Common myeloid progenitor, CD34-positive (primary cell): ENCODE results near the gene MYLK4.

Experiments used
- CTCF ChIA-PET: fragments of 350-600 bp; sonication (Branson Sonifier 250); formaldehyde crosslinking; loops from one replicate; lab custom pipeline; 2021; ENCODE audit warnings: antibody characterized with exemption; lab: Charles Lee
- POLR2A ChIA-PET: fragments of 350-600 bp; sonication (Branson Sonifier 250); formaldehyde crosslinking; loops from one replicate; lab custom pipeline; 2021; ENCODE audit warnings: antibody characterized with exemption; lab: Charles Lee
- DNase-seq, 3 donors: peaks; one replicate each; pipeline versions ENCODE4 v3.0.0 to v3.0.0-alpha.2; 2013
- H3K27ac ChIP-seq, 2 experiments: 1 replicate in 1 of 2; 2 replicates in 1 of 2; pipeline ENCODE4 v1.7.0; 2013; ENCODE audit warnings: inconsistent platforms in 2 of 2, low read length in 2 of 2, mild to moderate bottlenecking in 2 of 2, low read depth in 1 of 2, moderate library complexity in 1 of 2; ENCODE audit not compliant: severe bottlenecking in 2 of 2, insufficient read depth in 1 of 2, poor library complexity in 1 of 2
- H3K27me3 ChIP-seq, 5 experiments: replicated peaks in 2 of 5; 1 replicate in 3 of 5; 2 replicates in 2 of 5; pipeline versions ENCODE4 v1.6.1 to v1.7.0; 2013; ENCODE audit warnings: low read length in 4 of 5, mild to moderate bottlenecking in 2 of 5, moderate library complexity in 2 of 5, inconsistent platforms in 1 of 5; ENCODE audit not compliant: insufficient read depth in 5 of 5, control insufficient read depth in 4 of 5
- H3K36me3 ChIP-seq, 4 experiments: 1 replicate in 2 of 4; 2 replicates in 2 of 4; pipeline versions ENCODE4 v1.6.1 to v1.7.0; 2013; ENCODE audit warnings: low read length in 3 of 4, control low read depth in 1 of 4, mild to moderate bottlenecking in 1 of 4; ENCODE audit not compliant: control insufficient read depth in 4 of 4, insufficient read depth in 4 of 4
- H3K4me1 ChIP-seq, 4 experiments: 1 replicate in 3 of 4; 2 replicates in 1 of 4; pipeline versions ENCODE4 v1.6.1 to v1.7.1; 2013; ENCODE audit warnings: low read length in 3 of 4, mild to moderate bottlenecking in 3 of 4, control low read depth in 1 of 4, inconsistent platforms in 1 of 4, moderate library complexity in 1 of 4; ENCODE audit not compliant: control insufficient read depth in 4 of 4, insufficient read depth in 4 of 4; ENCODE audit errors: control extremely low read depth in 1 of 4
- H3K4me3 ChIP-seq, 7 experiments: 1 replicate in 4 of 7; 2 replicates in 3 of 7; pipeline versions ENCODE4 v1.5.1 to v1.7.0; 2013; ENCODE audit warnings: mild to moderate bottlenecking in 7 of 7, low read length in 6 of 7, moderate library complexity in 6 of 7, inconsistent platforms in 2 of 7, low read depth in 2 of 7, control low read depth in 1 of 7; ENCODE audit not compliant: insufficient read depth in 4 of 7, control insufficient read depth in 1 of 7; ENCODE audit errors: extremely low read depth in 1 of 7
- H3K9me3 ChIP-seq, 5 experiments: 1 replicate in 4 of 5; 2 replicates in 1 of 5; pipeline versions ENCODE4 v1.6.1 to v1.7.1; 2013; ENCODE audit warnings: low read length in 4 of 5, mild to moderate bottlenecking in 2 of 5, inconsistent platforms in 1 of 5, low read depth in 1 of 5, moderate library complexity in 1 of 5; ENCODE audit not compliant: control insufficient read depth in 4 of 5, insufficient read depth in 2 of 5; ENCODE audit errors: control extremely low read depth in 1 of 5
- WGBS: methylation state at CpG from one replicate; pipeline ENCODE4 v1.1.5; 2013; ENCODE audit not compliant: insufficient coverage; 5-methylcytosine and 5-hydroxymethylcytosine counted together

The MYLK4 gene

DNA sequence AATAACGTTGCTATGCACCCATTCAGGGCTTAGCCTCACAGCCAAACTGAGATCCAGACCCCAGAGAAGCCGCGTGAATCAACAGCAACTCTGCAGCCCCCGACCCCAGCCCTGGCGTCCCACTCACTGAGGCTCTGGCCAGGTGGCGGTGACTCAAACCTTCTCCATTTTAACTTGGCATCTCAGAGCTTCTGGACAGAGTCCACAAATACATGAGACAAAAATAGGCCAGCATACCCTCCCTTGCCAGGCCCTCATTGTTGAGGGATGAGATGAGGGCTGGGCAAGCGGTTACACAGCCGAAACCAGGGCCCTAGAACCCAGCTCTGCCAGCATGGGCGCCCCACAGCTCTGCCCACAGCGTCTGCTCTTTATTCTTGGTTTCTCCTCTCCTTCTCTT, 118.4 kb downstream of the MYLK4 start:
- Histone ChIP-seq H3K4me3 (no peak overlapping the region), H3K27ac (no peak overlapping the region), H3K36me3 (no peaks in the 10 kb centered on the region), H3K27me3 (peaks cover 0 to 2% (median 0%) of the 10 kb centered on the region in 5 experiments), H3K9me3 (no peaks in the 10 kb centered on the region), H3K4me1 (peaks cover 3 to 19% (median 17%) of the 10 kb centered on the region in 4 experiments)
- WGBS, result 93% methylated on average over 10 of the region's 10 CpGs
- CTCF ChIA-PET, result interaction anchor here (0.8 to 3.2 kb wide), 6 partner anchors 13 to 1036 kb away, joined by 3 to 26 read pairs (median 4); no protein-coding TSS in a partner anchor
- DNase-seq, result no peak
- POLR2A ChIA-PET, result no interaction called here

DNA sequence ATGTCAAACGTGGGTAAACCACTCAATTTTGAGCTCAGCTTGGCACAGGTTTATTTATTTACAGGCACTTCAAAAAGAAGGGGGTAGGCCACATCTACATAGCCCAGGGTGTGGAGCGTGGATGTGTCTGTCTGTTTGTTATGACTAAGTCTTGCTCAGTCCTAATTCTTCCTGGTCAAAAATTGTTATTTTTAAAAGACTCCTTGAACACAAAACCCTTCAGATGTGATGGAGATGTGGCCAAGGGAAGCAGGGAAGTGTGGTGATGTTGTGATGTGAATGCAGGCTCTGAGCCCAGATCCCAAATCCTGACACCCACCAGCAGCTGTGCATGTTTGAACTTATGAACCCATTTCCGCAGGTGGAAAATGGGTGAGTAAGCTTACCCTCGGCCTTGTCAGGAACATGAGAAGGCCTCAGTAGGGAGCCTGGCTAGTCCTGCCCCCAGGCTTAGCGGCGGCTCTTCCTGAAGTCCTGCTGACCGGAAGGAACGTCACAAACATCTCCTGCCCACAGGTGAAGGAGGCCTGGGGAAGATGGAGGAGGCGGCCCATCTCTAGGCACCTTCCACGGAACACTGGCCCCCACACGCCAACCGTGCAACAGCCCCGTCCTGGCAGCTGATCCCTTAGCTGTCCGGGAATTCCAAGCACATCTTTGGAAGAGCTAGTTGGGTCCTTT, 119.7 kb downstream of the MYLK4 start:
- Histone ChIP-seq H3K36me3 (no peaks in the 10 kb centered on the region), H3K4me1 (peaks cover 3 to 19% (median 17%) of the 10 kb centered on the region in 4 experiments), H3K27me3 (peaks cover 0 to 2% (median 0%) of the 10 kb centered on the region in 5 experiments), H3K4me3 (no peak overlapping the region), H3K9me3 (no peaks in the 10 kb centered on the region), H3K27ac (no peak overlapping the region)
- ChIA-PET POLR2A (no interaction called here), CTCF (interaction anchor here (0.9 to 1.0 kb wide), 2 partner anchors 18 to 277 kb away, joined by 3 read pairs; no protein-coding TSS in a partner anchor)
- 89% methylated on average over 12 of the region's 14 CpGs for WGBS
- DNase-seq, result no peak

DNA sequence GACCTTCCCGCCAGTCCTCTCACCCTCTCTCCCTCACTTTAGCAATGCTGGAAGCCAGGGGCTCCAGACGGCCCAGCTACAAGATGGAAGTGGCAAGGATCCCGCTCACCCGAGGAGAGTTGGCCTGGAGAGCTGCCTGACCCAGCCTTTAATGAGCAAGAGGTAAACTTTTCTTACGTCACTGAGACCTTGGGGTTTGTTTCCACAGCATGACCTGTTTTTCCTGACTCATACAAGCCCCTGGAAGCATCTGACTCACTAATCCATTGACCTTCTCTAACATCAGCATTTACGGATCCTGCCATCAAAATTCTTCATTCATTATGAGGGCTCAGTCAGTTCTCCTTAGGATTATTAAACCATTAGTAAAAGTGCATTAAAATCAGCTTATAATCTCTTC, 120.4 kb downstream of the MYLK4 start:
- Histone ChIP-seq H3K4me1 (peaks cover 3 to 19% (median 17%) of the 10 kb centered on the region in 4 experiments), H3K36me3 (no peaks in the 10 kb centered on the region), H3K27ac (no peak overlapping the region), H3K27me3 (peaks cover 0 to 2% (median 0%) of the 10 kb centered on the region in 5 experiments), H3K4me3 (no peak overlapping the region), H3K9me3 (no peaks in the 10 kb centered on the region)
- no peak for DNase-seq
- WGBS, result 95% methylated on average over 3 of the region's 6 CpGs
- CTCF ChIA-PET, result interaction anchor here (0.9 kb wide), 1 partner anchor 276 kb away, joined by 3 read pairs; no protein-coding TSS in a partner anchor
- POLR2A ChIA-PET, result no interaction called here

DNA sequence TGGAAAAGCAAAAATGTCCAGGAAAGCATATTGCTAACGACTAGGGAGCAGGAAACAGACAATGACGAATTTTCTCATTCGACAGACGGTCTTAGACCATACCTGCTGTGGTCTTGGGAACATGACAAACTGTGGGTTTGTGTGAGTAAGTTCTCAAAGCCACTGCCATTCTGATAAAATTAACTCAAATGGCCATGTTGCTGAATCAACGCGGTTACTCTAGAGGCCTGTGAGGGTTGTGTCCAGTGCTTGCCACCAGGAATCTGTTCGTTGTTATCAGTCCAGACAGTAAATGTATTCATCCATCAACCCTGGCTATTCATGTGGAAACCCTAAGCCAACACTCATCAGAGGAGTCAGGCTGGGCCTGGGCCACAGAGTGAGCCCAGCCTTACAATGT, 124.3 kb downstream of the MYLK4 start:
- Histone ChIP-seq H3K4me3 (no peak overlapping the region), H3K36me3 (no peaks in the 10 kb centered on the region), H3K27me3 (no peaks in the 10 kb centered on the region), H3K27ac (no peak overlapping the region), H3K4me1 (peaks cover 0 to 5% (median 5%) of the 10 kb centered on the region in 4 experiments), H3K9me3 (no peaks in the 10 kb centered on the region)
- 91% methylated on average over 7 of the region's 7 CpGs for WGBS
- ChIA-PET CTCF (no interaction called here), POLR2A (no interaction called here)
- DNase-seq, result no peak

DNA sequence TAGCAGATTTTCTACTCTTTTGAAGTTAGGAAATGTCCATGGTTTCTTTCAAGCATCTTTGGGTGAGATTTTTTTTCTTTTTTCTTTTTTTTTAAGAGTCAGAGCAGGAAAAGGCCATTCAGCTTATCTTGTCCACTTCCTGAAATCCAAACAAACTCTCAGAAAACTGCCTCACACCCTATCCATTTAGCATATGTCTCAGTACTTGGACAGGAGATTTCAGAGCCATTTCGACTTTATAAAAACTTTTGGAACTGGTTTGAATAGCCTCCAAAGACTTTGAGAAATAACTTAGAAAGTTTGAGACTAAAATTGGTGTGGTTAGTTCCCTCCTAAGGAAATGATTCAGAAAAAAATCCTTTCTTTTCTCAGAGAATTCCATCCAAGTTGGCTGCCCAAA, 125.1 kb downstream of the MYLK4 start:
- CTCF ChIA-PET, result interaction anchor here (1.1 kb wide), 1 partner anchor 120 kb away, joined by 3 read pairs; no protein-coding TSS in a partner anchor
- Histone ChIP-seq H3K27me3 (peaks cover 0 to 4% (median 0%) of the 10 kb centered on the region in 5 experiments), H3K36me3 (no peaks in the 10 kb centered on the region), H3K4me1 (peaks cover 0 to 5% (median 5%) of the 10 kb centered on the region in 4 experiments), H3K9me3 (no peaks in the 10 kb centered on the region), H3K4me3 (no peak overlapping the region), H3K27ac (no peak overlapping the region)
- 88% methylated on average over 1 of the region's 1 CpG for WGBS
- POLR2A ChIA-PET, result no interaction called here
- no peak for DNase-seq

DNA sequence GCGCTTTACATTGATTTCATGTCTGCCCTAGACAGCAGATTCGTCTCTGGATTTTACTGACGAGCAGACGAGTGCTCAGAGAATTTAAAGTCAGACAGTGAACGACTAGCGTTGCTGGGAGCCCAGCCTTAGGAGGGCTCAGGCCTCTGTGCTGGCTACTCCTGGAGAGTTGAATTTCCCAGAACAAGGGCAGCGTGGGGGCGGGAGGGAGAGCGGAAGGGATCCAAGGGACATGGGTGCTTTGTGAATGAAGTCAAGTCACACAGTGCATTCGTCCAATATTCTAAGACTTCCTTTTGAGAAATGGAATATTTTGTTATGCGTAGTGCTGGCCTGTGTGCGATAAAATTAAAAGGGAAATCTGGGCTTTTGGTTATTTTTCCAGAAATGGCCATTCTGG, 126.5 kb downstream of the MYLK4 start:
- H3K4me3 ChIP-seq, result no peak overlapping the region
- H3K9me3 ChIP-seq, result no peaks in the 10 kb centered on the region
- CTCF ChIA-PET, result interaction anchor here (1.1 kb wide), 1 partner anchor 121 kb away, joined by 3 read pairs; no protein-coding TSS in a partner anchor
- DNase-seq, result no peak
- H3K4me1 ChIP-seq, result peaks cover 0 to under 1% (median under 1%) of the 10 kb centered on the region in 4 experiments
- H3K27ac ChIP-seq, result no peak overlapping the region
- WGBS, result 97% methylated on average over 12 of the region's 12 CpGs
- peaks cover 0 to 4% (median 0%) of the 10 kb centered on the region in 5 experiments for H3K27me3 ChIP-seq
- H3K36me3 ChIP-seq, result no peaks in the 10 kb centered on the region
- POLR2A ChIA-PET, result no interaction called here

DNA sequence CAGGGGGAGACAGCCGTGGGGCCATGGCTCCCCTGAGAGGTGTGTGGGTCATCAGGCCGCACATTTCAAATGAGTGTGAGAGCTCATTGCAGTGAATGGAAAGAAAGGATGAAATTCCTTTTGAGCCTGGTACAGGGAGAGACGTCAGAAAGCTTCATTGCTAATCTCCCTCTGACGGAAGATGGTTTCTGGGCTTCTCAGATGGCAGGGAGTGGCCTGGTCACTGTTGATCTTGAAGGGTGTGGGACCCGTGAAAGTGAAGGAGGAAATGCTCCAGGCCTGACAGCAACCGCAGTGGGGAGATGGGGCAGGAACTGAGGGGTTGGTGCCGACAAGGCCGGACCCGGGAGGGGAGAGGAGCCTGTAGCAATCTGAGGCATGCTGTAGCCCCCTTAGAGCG, 127.4 kb downstream of the MYLK4 start:
- POLR2A ChIA-PET, result no interaction called here
- peaks cover 0 to 7% (median 0%) of the 10 kb centered on the region in 5 experiments for H3K27me3 ChIP-seq
- DNase-seq, result no peak
- no peak overlapping the region for H3K4me3 ChIP-seq
- H3K27ac ChIP-seq, result no peak overlapping the region
- H3K4me1 ChIP-seq, result no peaks in the 10 kb centered on the region
- CTCF ChIA-PET, result no interaction called here
- H3K36me3 ChIP-seq, result no peaks in the 10 kb centered on the region
- H3K9me3 ChIP-seq, result no peaks in the 10 kb centered on the region
- WGBS, result 79% methylated on average over 10 of the region's 10 CpGs
